ENCODE data around the gene NKD2. TPM values are rescaled to one million over a fixed set of nuclear protein-coding genes. Genes with fewer than 3 reads are reported as not detected.

The NKD2 gene
- total RNA-seq, 3 donors from 2014 or later (not counting 1 experiment from before 2014, with no cell fraction given) = not detected

- Histone ChIP-seq H3K27ac (ENCODE audit: low read length) (no peak overlapping the region), H3K4me1 (ENCODE audit: control insufficient read depth, insufficient read depth, low read length) (no peaks in the 10 kb centered on the region), H3K36me3 (ENCODE audit: control insufficient read depth, insufficient read depth, low read length) (peaks cover 3% of the 10 kb centered on the region), H3K27me3 (ENCODE audit: control insufficient read depth, insufficient read depth, low read length) (no peaks in the 10 kb centered on the region), H3K9me3 (ENCODE audit: control insufficient read depth, insufficient read depth, low read length) (no peaks in the 10 kb centered on the region), H3K4me3 (ENCODE audit: low read length) (no peak overlapping the region)
- H3K4me1 Mint-ChIP-seq = peaks cover 0 to 9% of the 10 kb centered on the region in 2 donors
- intact Hi-C loops (cut with micrococcal nuclease) = no loop called here
- peak in 1 of 2 donors; percentile 23 for DNase-seq
- ATAC-seq = no peak
- TF ChIP-seq, protein P1, sequence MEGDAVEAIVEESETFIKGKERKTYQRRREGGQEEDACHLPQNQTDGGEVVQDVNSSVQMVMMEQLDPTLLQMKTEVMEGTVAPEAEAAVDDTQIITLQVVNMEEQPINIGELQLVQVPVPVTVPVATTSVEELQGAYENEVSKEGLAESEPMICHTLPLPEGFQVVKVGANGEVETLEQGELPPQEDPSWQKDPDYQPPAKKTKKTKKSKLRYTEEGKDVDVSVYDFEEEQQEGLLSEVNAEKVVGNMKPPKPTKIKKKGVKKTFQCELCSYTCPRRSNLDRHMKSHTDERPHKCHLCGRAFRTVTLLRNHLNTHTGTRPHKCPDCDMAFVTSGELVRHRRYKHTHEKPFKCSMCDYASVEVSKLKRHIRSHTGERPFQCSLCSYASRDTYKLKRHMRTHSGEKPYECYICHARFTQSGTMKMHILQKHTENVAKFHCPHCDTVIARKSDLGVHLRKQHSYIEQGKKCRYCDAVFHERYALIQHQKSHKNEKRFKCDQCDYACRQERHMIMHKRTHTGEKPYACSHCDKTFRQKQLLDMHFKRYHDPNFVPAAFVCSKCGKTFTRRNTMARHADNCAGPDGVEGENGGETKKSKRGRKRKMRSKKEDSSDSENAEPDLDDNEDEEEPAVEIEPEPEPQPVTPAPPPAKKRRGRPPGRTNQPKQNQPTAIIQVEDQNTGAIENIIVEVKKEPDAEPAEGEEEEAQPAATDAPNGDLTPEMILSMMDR (IDR thresholded peaks at IDR 0.05) = no peak
- H3K36me3 Mint-ChIP-seq = no peaks in the 10 kb centered on the region
- no peak overlapping the region for H3K4me3 Mint-ChIP-seq
- 91% methylated on average over 29 of the region's 29 CpGs for WGBS (ENCODE audit: insufficient coverage)
- H3K27me3 Mint-ChIP-seq (ENCODE audit: low read depth in 2 of 2) = no peaks in the 10 kb centered on the region
- H3K27ac Mint-ChIP-seq = peak overlapping the region in 1 of 2 donors; percentile 46
- H3K9me3 Mint-ChIP-seq = peaks cover 6% of the 10 kb centered on the region in 2 donors
Observed at GRCh38 chr5:1052641-1053390, 44.2 kb downstream of the NKD2 start.

DNA sequence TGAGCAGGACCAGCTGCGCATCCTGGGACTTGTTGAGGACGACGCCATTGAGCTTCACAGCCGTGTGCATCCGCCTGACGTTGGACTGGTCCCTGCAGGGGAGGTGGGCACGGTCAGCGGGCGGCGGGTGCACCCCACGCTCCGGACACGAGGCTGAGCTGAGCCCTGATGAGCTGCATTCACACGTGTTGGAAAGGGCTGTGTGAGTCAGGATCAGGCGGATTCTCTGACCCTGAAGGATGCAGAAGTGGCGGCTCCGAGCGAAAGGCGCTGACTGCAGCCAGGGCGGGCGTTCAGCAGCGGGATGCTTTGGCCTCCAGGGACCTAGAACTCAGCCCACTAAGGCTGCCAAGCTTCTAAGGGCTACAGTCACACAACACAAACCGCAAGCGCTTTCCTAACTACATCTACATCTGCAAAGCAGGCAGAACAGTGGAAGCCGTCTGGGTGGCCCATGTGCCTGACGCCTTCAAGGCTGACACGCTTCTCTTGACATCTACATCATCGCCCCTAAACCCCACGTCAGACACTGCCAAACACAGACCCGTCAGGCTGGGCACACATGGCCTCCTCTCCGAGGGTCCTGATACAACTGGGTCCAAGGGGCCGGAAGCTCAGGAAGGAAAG, 44.9 kb downstream of the NKD2 start:
- H3K36me3 Mint-ChIP-seq = no peaks in the 10 kb centered on the region
- ATAC-seq (no peak), DNase-seq (no peak)
- no peak overlapping the region for H3K27ac Mint-ChIP-seq
- Histone ChIP-seq H3K27me3 (ENCODE audit: control insufficient read depth, insufficient read depth, low read length) (no peaks in the 10 kb centered on the region), H3K27ac (ENCODE audit: low read length) (no peak overlapping the region), H3K36me3 (ENCODE audit: control insufficient read depth, insufficient read depth, low read length) (peaks cover 3% of the 10 kb centered on the region), H3K4me1 (ENCODE audit: control insufficient read depth, insufficient read depth, low read length) (no peaks in the 10 kb centered on the region), H3K9me3 (ENCODE audit: control insufficient read depth, insufficient read depth, low read length) (no peaks in the 10 kb centered on the region), H3K4me3 (ENCODE audit: low read length) (no peak overlapping the region)
- H3K4me3 Mint-ChIP-seq = no peak overlapping the region
- peaks cover 0 to 2% of the 10 kb centered on the region in 2 donors for H3K4me1 Mint-ChIP-seq
- H3K9me3 Mint-ChIP-seq = no peaks in the 10 kb centered on the region
- TF ChIP-seq, protein P1 (IDR thresholded peaks at IDR 0.05) = no peak
- H3K27me3 Mint-ChIP-seq (ENCODE audit: low read depth in 2 of 2) = no peaks in the 10 kb centered on the region
- intact Hi-C loops (cut with micrococcal nuclease) = no loop called here
- WGBS (ENCODE audit: insufficient coverage) = 96% methylated on average over 32 of the region's 32 CpGs

DNA sequence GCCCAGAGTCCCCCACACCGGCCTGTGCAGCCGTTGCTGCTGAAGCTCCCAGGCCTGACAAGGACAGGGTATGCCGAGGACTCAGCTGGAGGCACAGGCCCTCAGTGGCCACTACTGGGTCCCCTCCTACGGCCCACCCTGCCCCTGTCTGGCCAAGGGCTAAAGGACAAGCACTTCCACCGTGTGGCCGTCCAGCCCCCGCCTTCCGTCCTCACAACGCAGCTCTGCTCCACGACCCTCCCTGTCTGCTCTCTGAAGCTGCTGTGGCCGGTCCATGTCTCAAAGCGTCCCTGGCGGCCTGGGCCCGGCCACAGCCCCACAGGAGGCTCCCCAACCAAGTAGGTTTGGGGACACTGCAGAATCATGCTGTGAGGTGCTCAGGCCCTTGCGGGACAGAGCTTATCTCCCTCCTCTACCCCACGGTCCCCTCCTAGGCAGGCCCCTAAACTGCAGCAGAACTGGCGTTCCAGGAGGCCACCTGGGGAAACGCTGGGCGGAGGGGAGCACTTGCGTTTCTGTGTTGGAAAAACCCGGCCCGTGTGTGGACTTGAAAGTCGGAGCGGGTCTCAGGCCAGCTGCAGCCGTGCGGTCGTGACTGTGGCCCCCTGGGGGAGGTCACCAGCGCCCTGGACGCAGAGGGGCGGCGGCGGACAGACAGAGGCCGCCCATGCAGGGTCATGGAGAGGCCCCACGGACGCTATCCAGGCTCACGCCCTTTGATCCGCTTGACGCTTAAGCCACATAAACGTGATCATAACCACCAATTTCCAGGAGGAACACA, 45.6 kb downstream of the NKD2 start:
- no peaks in the 10 kb centered on the region for H3K36me3 Mint-ChIP-seq
- peaks cover 3% of the 10 kb centered on the region for H3K36me3 ChIP-seq (ENCODE audit: control insufficient read depth, insufficient read depth, low read length)
- no peaks in the 10 kb centered on the region for H3K4me1 ChIP-seq (ENCODE audit: control insufficient read depth, insufficient read depth, low read length)
- ATAC-seq (no peak), DNase-seq (no peak)
- H3K27ac ChIP-seq (ENCODE audit: low read length) = no peak overlapping the region
- intact Hi-C loops (cut with micrococcal nuclease) = no loop called here
- 92% methylated on average over 39 of the region's 39 CpGs for WGBS (ENCODE audit: insufficient coverage)
- no peaks in the 10 kb centered on the region for H3K4me1 Mint-ChIP-seq
- no peaks in the 10 kb centered on the region for H3K27me3 ChIP-seq (ENCODE audit: control insufficient read depth, insufficient read depth, low read length)
- H3K9me3 Mint-ChIP-seq = no peaks in the 10 kb centered on the region
- H3K4me3 Mint-ChIP-seq = no peak overlapping the region
- H3K27ac Mint-ChIP-seq = no peak overlapping the region
- no peak overlapping the region for H3K4me3 ChIP-seq (ENCODE audit: low read length)
- H3K27me3 Mint-ChIP-seq (ENCODE audit: low read depth in 2 of 2) = no peaks in the 10 kb centered on the region
- TF ChIP-seq, protein P1 (IDR thresholded peaks at IDR 0.05) = no peak
- no peaks in the 10 kb centered on the region for H3K9me3 ChIP-seq (ENCODE audit: control insufficient read depth, insufficient read depth, low read length)
